ENCODE measurements around the gene LCE6A.

The LCE6A gene

DNA sequence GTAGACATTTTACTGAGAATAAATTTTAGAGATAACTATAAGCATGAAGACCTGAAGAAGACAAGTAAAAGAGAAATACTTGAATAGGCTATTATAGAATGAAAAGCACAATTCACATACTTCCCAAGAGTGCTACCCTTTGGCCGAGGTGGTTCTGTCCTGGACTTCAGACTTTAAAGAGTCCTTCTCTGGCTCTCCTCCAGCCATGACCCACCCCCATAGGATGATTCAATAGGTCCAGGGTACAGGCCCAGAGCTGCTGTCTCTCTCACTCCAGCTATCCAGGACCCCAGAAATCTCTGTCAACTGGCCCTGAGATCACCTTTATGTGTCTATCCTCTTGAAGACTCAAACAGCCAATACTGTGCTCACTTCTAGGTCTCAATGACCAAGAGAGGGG lies 34.2 kb downstream of the LCE6A start:
- DNase-seq (ENCODE audit: low spot score), result no peak

DNA sequence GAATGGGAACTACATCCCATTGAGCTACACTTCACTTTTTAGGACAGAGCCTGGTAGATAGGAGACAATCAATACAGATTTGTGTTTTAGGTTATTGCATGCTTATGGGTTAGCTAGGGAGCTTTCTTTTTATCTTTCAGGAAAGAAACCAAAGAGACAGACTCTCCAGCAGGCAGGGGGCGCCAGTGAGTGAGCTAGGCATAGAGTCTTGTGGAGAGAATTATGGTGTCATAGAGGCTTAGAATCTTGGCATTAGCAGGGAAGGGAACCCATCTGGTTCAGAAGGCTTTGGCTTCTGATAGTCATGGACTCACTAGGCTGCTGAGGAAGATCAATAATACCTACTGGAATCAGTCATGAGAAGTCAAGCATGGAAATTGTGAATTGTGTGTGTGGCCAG lies 35.4 kb downstream of the LCE6A start, which contains the start of gene SMCP:
Gene SMCP, plus strand, starts transcription at position 281 of the 400 bp plus-strand sequence. CDS start 6,101 bp downstream, outside the sequence.
- no peak for DNase-seq (ENCODE audit: low spot score)

DNA sequence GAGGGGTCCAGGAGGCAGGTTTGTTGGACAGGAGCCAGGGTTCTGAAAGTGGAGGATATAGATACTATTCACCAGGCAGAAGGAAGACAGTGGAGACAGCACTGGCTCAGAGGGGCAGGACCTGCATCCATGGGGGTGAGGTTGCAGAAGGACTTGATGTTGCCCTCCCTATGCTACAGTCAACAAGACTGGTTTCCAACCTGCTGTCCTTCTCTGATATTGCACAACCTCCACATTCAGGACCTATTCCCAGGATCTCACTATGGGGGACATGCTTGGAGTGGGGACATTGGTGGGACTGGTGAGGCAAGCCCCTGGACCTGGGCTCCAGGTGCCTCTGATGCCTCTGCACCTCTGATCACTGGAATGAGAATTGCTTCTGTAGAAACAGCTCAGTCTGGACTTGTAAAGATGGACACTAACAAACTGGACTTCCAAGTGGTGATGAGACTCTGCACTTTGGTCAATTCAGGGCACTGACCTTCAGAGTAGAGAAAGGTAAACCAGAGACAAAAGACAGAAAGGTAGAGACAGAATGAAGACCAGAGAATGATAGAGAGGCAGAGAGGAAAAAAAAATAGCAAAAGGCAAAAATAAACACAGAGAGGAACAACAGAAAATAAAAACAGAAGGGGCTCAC lies 37.0 kb downstream of the LCE6A start:
- DNase-seq (ENCODE audit: low spot score), result no peak

DNA sequence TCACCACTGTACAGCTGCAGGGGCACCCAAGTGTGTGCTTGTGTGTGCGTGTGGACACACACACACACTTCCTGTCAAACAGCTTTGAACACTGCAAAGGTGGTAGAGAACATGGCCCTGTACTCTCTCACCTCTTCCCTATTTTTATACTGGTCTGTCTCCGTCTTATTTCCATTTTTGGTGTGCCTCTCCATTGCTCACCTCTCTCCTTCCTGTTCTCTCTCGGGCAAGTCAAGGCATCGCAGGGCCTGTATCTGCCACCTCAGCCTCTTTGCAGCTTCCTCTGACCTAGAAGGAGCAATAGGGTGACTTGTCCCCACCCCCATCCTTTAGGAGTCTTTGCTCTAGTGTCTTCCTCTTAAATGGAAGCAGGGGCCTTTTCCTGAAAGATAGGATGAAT lies 37.7 kb downstream of the LCE6A start:
- DNase-seq (ENCODE audit: low spot score), result no peak

DNA sequence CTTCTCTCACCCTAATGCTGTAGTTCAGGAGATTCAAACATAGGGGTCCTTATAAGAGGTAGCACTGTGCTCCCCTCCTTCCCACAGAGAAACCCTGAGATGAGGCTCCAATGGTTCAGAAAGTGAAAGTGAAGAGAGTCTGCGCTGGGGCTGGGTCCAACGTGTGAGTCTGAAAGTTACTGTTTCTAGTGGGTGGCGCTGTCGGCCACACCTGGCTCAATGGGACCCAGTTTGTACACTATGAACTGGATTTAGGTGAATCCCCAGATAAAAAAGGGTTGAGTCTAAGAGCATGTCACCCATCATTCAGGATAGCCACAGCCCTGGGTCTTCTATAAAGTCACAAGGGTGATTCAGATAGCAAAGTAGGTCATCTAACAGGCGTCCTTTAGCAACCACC lies 38.3 kb downstream of the LCE6A start:
- no peak for DNase-seq (ENCODE audit: low spot score)

DNA sequence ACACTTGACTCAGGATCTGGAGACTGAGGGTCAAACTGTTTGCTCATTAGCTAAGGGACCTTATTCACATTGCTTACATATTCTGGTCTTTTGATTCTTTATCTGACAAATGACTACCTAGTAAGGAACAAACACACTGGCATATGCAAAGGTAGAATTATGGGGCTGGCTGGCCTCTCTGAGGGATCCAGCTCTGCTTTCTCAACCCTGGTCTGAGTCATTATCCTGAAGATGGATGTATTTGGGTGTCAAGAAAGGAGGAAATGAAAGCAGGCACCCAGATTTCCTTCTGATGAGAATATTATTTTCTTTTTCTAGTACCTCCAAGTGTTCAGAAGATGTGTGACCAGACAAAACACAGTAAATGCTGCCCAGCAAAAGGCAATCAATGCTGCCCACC lies 41.4 kb downstream of the LCE6A start:
- no peak for DNase-seq (ENCODE audit: low spot score)

DNA sequence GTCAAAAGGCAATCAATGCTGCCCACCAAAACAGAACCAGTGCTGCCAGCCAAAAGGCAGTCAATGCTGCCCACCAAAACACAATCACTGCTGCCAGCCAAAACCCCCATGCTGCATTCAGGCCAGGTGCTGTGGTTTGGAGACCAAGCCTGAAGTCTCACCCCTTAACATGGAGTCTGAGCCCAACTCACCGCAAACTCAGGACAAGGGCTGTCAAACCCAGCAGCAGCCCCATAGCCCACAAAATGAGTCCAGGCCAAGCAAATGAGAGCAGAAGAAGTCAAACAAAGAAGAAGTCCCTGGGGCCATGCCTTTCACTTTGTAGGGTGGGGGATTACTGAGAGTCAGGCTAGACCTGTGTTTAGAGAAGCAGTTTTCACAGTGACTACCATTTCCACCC lies 41.9 kb downstream of the LCE6A start:
- DNase-seq (ENCODE audit: low spot score), result no peak

DNA sequence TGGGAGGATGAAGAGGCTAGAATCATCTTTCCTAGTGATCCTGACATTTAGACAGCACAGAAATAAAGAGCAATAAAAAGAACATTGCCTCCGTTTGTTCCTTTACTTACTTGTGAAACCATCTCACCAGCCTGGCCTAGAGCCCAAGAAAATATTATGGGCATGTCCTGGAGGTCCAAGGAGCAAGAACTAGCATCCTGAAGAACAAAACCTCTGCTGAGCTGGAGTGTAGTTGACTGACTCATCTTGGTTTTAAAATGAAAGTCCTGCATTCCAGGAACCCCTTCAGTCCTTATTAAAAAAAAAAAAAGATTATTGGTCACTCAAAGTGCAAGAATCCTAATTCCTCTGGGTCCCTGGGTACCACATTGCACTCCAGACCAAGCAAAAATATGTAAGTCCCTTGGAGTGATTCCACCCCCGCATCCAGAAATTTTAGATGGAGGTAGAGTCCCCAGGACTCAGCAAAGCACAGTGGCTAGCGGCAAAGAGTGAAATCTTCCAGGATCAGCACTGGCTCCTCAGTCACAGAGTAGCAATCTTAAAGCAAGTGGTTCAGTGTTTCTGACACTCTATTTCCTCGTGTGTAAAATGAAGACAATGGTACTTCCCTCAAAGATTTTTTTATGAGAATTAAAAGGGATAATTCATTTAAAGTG lies 42.4 kb downstream of the LCE6A start:
- peak; percentile 41 for DNase-seq (ENCODE audit: low spot score)

DNA sequence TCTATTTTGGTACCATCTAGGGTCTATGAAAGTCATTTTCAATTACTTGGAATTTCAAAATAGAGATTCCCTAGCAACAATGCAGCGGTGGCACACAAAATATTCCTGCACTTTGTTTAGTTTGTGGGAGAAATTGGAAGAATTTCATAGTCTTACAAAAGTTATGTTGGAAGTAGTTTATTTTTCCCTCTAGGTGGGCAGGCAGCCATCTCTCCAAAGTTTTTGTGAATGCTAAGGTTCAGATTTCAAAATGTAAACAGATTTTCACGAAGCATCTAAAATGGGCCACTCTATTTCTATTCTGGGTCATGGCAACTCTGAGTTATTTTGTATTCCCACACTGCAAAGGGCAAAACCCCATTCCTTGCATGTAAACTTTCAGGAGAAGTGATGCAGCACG lies 43.4 kb downstream of the LCE6A start:
- no peak for DNase-seq (ENCODE audit: low spot score)

DNA sequence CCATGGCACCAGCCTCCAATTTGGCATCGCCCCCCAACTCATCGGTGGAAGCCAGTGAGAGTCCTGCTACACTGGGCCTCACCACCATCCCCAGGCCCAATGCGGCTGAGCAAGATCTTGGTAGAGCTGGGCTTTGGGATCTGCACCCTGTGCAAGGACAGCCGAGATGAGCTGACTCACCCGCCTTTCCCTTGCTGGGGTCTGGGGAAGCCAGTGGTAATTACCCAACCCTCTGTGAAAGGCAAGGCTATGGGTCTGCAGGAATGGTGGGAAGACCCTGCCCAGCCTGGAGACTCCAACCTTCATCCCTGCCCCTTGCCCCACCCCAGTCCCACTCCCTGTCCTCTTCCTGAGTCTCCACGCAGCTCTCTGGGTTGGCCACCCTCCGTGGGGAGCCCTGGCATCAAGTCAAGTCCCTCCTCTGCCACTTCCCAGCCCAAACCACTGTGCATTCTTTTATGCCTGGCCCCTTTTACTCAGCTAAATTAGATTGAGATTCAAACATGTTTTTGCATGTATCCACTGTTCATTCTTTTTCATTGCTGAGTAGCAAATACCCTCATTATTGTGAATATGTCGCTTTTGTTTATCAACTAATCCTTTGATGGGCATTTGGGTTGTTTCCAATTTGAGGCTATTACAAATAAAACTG lies 44.2 kb downstream of the LCE6A start:
- DNase-seq (ENCODE audit: low spot score), result no peak

DNA sequence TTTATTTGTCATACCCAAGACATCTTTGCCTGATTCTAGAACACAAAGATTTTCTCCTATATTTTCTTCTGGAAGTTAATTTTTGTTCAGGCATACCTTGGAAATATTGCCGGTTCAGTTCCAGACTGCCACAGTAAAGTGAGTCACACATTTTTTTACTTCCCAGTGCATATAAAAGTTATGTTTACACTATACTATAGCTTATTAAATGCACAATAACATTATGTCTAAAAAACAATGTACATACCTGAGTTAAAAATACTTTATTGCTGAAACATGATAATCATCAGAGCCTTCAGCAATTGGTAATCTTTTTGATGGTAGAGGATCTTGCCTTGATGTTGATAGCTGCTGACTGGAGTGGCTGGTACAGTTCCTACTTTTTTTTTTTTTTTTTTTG lies 45.5 kb downstream of the LCE6A start:
- DNase-seq (ENCODE audit: low spot score), result no peak
